GM12878 (cell line): ENCODE data around the gene FAM53B. TPM values are rescaled to one million over a fixed set of nuclear protein-coding genes. Genes with fewer than 3 reads are reported as not detected.
A peak's percentile ranks its signal among the peaks of the same experiment; 100 is the strongest.

ENCODE experiments used
- CEBPZ ChIP-seq: fragments of 150-350 bp; IDR thresholded peaks from 2 replicates; pipeline ENCODE4 v1.6.1; 2016; ENCODE audit warnings: low read depth, low read length
- CREB1 ChIP-seq: IDR thresholded peaks from 2 replicates; pipeline ENCODE4 v1.6.1; 2012; ENCODE audit warnings: low read depth, mild to moderate bottlenecking, inconsistent platforms
- HDAC2 ChIP-seq: fragments of 200-600 bp; sonication (generic); IDR thresholded peaks from 2 replicates; pipeline ENCODE4 v1.6.1; 2017
- IKZF1 ChIP-seq: fragments of 450-650 bp; conservative IDR thresholded peaks from 2 replicates; pipeline ENCODE4 v1.6.1; 2017; ENCODE audit warnings: antibody characterized with exemption, mild to moderate bottlenecking
- IRF3 ChIP-seq: fragments of 450-650 bp; IDR thresholded peaks from 2 replicates; pipeline ENCODE4 v1.6.1; 2014; ENCODE audit warnings: mild to moderate bottlenecking
- MEF2B ChIP-seq: fragments of 450-650 bp; IDR thresholded peaks from 2 replicates; pipeline ENCODE4 v1.6.1; 2018; ENCODE audit warnings: mild to moderate bottlenecking, moderate library complexity; ENCODE audit not compliant: partially characterized antibody, poor library complexity, severe bottlenecking
- MYB ChIP-seq: fragments of 150-350 bp; IDR thresholded peaks from 2 replicates; pipeline ENCODE4 v1.6.1; 2014; ENCODE audit warnings: mild to moderate bottlenecking, low read depth, low read length, borderline replicate concordance
- PRDM15 ChIP-seq: fragments of 450-650 bp; formaldehyde crosslinking; IDR thresholded peaks from 2 replicates; pipeline ENCODE4 v1.4.0; 2020; ENCODE audit warnings: mild to moderate bottlenecking, moderate library complexity
- RB1 ChIP-seq: fragments of 450-650 bp; formaldehyde crosslinking; IDR thresholded peaks from 2 replicates; pipeline ENCODE4 v1.6.1; 2017; ENCODE audit warnings: mild to moderate bottlenecking, borderline replicate concordance
- RBBP5 ChIP-seq: fragments of 200-600 bp; sonication (generic); conservative IDR thresholded peaks from 2 replicates; pipeline ENCODE4 v1.6.1; 2016
- RCOR1 ChIP-seq: conservative IDR thresholded peaks from 2 replicates; pipeline ENCODE4 v1.6.1; 2012; ENCODE audit warnings: low read depth, low read length, improper control_type of control experiment
- REST ChIP-seq: IDR thresholded peaks from 2 replicates; pipeline ENCODE4 v1.6.1; 2012; ENCODE audit warnings: mild to moderate bottlenecking, low read depth, low read length
- TCF12 ChIP-seq: IDR thresholded peaks from 2 replicates; pipeline ENCODE4 v1.6.1; 2011; ENCODE audit warnings: low read depth, mild to moderate bottlenecking, low read length
- USF2 ChIP-seq: IDR thresholded peaks from 2 replicates; pipeline ENCODE4 v1.6.1; 2011; ENCODE audit warnings: low read depth, low read length, improper control_type of control experiment, borderline replicate concordance
- polyA plus RNA-seq, 11 experiments: library from polyadenylated mRNA; depleted of rRNA in 4 of 11; unstranded in 6 of 11; stranded (reverse) in 5 of 11; fragments of >200 nt; fragmentation: Nextera tagmentation in 4 of 11; fragmentation: Illumina TruSeq in 1 of 11; extraction: Ambion mirVana in 4 of 11; extraction: Trizol in 1 of 11; gene quantifications; 1 replicate in 1 of 11; 2 replicates in 10 of 11; pipeline versions ENCODE4 v1.2.1 to v1.2.3, GENCODE V29; 2011 to 2016; ENCODE audit warnings: inconsistent platforms in 2 of 11, missing spikeins in 2 of 11, low read depth in 1 of 11
- total RNA-seq, 4 experiments: library from RNA; depleted of rRNA in 3 of 4; stranded (reverse); fragments of >200 nt in 3 of 4; fragmentation: Illumina TruSeq in 1 of 4; extraction: Trizol in 1 of 4; gene quantifications; 2 replicates each; pipeline versions ENCODE4 v1.2.1 to v1.2.3, GENCODE V29; 2013 to 2021

Gene FAM53B
- total and polyA plus RNA-seq, 10 of the 15 experiments (the other 5 are each of a cell fraction or from before 2014, with no cell fraction given): 0.05 to 26.3 (median 8.1) TPM

GRCh38 chr10:124688889-124689670 lies 55.1 kb downstream of the FAM53B start (continued):
- TF ChIP-seq RCOR1 (0 out of 2 replicates have a peak, but pooled peaks have one; percentile 53), IRF3 (no peak), MEF2B (peak; percentile 83), IKZF1 (peak; percentile 81), CREB1 (peak; percentile 47; the same call in 1 of the 2 replicates), TCF12 (0 out of 2 replicates have a peak, but pooled peaks have one; percentile 63), HDAC2 (no peak), REST (peak; percentile 32; the same call in 1 of the 2 replicates), MYB (no peak), CEBPZ (no peak), RBBP5 (no peak), PRDM15 (CRISPR knock-in tag) (no peak), RB1 (no peak), USF2 (no peak)
